GDM1 (cell line): ENCODE data around the gene ABLIM3.
"Not testable (repeated sequence)": the region's sequence is repeated elsewhere in the genome, so short reads cannot be mapped to it uniquely, and the experiment has no call there.

Experiments used
- DNase-seq: peaks from one replicate; lab custom pipeline; 2025; lab: John Stamatoyannopoulos, UW

Gene ABLIM3

GRCh38 chr5:149257889-149258705 lies 116.8 kb downstream of the ABLIM3 start:
- DNase-seq = no peak

DNA sequence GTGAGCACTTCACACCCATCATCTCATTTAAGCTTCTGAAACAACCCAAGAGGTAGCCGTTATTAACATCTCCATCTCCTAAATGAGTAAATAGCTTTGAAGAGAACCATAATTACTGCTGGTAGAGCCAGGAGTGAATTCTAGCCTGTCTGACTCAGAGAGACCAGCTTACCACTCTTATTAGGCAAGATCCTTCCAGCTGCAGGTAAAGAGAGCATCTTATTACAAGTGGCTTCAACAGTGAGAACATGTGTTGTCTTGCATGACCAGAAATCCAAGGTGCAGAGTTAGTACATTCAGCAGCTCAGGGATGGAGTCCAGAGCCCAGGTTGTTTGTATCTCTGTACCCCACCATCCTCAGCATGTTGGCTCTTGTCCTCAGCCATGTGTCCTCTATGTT lies 119.5 kb downstream of the ABLIM3 start:
- no peak for DNase-seq

- no peak for DNase-seq
Measured at GRCh38 chr5:149261246-149261645, 120.0 kb downstream of the ABLIM3 start.

GRCh38 chr5:149262315-149262714 lies 121.0 kb downstream of the ABLIM3 start:
- DNase-seq = no peak

- no peak for DNase-seq
Measured at GRCh38 chr5:149264439-149265067, 123.3 kb downstream of the ABLIM3 start.

- DNase-seq = no peak
Measured at GRCh38 chr5:149265068-149265465, 123.8 kb downstream of the ABLIM3 start.

DNA sequence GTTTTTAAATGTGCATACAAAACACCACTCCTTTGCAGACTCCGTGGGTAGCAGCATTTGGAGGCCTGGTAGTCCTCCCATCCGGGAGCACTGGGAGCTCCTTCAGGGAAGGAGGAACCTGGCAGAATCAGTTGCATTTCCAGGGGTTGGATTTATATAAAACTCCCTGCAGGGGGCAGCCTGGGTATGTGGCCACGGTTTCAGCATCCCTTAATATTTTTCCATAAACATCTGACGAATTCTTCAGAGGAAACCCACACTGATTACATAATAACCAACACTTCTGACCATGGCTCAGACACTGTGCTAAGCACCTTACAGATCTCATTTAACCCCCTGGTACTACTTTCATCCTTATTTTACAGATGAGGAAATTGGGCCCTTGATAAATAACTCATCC lies 124.3 kb downstream of the ABLIM3 start:
- no peak for DNase-seq

GRCh38 chr5:149267241-149267973 lies 126.1 kb downstream of the ABLIM3 start:
- no peak for DNase-seq

DNA sequence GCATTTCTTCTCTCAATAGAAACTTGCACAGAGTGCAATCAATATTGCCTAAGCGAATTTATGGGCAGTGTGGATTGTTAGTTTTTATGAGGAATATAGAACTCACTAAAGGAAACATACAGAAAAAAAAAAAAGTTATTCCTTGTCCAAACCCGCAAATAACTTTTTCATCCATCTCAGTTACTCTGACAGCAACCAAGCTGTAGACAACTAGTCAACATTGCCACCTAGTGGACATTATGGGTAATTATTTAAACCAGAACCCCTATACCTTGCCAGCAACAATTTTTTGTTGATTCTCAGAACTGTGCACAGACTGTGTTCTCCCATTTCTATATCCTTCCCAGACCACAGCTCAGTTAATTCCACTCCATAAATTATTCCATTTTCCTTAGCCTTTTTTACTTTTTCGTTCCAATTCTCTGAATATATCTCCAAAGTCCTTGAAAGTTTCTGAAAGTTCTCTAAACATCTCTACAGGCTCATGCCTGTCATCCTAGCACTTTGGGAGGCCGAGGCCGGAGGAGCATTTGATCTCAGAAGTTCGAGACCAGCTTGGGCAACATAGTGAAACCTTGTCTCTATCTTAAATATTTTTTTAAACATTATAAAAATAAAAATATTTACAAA lies 127.8 kb downstream of the ABLIM3 start:
- peak; percentile 3 for DNase-seq

- DNase-seq = no peak
Measured at GRCh38 chr5:149271195-149271715, 130.0 kb downstream of the ABLIM3 start.

GRCh38 chr5:149271716-149272563 lies 130.6 kb downstream of the ABLIM3 start, which contains the start of gene AFAP1L1:
Gene AFAP1L1 (plus strand): TSS chr5:149271859. CDS start chr5:149271969, 110 bp downstream.
- no peak for DNase-seq

DNA sequence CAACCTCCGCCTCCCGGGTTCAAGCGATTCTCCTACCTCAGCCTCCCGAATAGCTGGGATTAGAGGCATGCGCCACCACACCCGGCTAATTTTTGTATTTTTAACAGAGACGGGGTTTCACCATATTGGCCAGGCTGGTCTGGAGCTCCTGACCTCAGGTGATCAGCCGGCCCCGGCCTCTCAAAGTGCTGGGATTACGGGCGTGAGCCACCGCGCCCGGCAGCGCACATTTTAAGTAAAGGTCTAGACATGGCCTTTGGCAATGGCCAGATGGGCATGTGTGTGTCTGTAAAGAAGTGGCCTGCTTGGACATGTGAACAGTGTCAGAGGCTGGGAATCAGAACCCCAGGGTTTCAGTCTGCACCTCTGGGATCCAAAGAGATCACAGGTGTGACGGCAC lies 131.5 kb downstream of the ABLIM3 start:
- DNase-seq = not testable (repeated sequence)

- no peak for DNase-seq
Measured at GRCh38 chr5:149273237-149273636, 131.9 kb downstream of the ABLIM3 start.

DNA sequence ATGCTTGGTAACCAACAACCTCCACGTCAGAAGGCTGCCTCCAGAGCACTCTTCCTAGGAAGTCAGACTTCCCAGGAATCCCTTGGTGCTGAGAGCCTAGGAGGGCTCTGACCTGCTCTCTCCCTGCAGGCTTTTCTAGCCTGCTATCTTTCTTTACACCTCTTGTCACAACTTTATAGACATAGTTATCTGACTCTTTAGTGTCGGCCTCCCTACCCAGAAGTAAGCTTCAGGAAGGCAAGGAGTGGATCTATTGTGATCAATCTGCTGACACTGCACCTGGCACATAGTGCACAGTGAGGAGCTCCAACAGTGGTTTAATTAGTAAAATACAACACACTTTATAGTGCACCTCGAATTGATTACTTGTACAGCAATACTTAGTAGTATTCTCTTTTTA lies 132.7 kb downstream of the ABLIM3 start:
- no peak for DNase-seq

- DNase-seq = no peak
Measured at GRCh38 chr5:149274939-149275338, 133.6 kb downstream of the ABLIM3 start.

DNA sequence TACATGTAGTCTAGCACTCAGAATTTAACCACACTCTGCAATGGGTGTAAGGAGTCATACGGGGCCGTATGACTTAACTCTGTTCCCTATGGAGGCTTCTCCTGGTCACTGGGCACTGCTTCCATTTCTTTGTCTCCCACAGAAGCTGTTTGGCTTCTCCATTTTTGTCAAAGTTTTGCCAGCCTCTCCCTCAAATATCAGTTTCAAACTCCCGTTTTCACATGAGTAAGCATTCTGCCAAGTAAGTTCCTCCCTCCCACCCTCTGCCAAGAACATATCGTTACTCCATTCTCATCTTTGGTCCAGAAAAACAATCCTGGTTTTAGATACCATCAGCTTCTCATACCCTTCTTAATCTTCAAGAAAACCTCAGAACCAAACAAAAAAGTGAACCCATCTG lies 136.5 kb downstream of the ABLIM3 start:
- no peak for DNase-seq

GRCh38 chr5:149278451-149279210 lies 137.3 kb downstream of the ABLIM3 start:
- DNase-seq = no peak

GRCh38 chr5:149279661-149280060 lies 138.4 kb downstream of the ABLIM3 start:
- DNase-seq = no peak

GRCh38 chr5:149280124-149280523 lies 138.8 kb downstream of the ABLIM3 start:
- no peak for DNase-seq

DNA sequence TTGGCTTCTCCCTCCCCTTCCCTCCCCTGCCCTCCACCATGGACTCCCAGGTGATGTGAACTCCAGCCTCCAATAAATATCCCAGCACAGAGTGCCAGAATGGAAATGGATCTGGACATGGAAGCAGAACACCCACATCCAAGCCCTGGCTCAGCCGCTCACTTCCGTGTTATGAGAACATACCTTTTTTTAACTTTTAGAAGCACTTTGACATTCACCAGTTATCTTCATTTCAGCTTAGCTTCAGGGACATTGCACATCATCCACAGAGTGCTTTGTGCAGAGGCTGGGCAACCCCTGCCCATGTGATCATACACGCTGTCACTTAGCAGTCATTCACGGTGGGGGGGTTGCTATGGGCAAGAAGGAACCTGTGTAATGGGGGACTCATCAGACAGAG lies 139.5 kb downstream of the ABLIM3 start:
- no peak for DNase-seq
